ENCODE results near the gene HOXB5.

Gene HOXB5

DNA sequence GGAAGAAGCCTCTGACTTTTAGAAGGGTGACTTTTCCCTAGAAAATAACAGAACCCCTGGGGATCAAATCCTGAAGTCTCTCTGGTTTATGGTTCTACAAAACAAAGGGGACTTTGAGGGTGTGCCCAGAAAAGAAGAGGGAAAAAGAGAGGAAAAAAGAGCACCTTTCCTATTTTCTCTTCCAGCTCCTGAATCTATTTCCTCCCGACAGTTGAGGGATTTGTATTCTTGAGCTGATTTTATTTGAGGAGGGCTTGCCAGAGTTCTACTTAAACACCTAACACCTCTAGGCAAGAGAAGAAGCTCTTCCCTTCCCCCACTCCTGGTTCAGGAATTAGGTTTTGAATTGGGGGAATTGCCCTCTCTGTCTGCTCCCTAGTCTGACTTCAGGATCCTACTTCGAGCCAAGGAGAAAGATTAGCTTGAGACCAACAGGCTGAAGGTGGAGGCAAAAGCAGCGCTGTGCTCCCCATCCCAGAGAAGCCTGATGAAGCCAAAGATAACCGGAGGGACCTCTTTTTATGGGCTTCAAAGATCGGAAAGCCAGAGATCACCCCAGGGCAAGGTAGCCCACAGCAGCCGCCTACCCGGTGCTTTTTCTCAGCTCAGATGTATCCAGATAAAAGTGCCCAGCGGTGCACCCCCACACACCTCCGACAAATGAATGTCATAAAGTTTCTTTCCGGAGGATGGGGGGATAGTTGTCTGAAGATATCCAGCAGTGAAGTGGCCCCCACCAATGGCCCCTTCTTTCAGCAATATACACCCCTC, 4.3 kb downstream of the HOXB5 start:
- DNase-seq: no peak

DNA sequence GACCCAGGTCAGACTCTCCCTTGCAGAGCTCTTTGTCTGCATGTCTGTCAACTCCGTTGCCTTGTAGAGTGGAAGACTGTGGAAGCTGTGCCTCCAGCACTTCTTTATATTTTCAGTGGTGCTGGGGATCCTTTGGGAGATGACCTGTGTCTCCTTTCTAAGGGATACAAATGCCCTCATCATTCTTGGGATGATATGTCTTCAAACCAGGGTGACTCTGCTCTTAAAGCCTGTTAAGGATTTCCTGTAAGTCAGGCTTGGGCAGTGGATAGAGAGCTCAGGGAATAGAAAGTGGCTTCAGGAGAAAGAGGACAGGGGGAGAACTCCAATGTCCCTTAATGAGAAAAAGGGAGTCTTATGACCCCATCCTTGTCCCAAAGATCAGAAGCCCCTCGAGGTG, 5.1 kb downstream of the HOXB5 start:
- DNase-seq: no peak

DNA sequence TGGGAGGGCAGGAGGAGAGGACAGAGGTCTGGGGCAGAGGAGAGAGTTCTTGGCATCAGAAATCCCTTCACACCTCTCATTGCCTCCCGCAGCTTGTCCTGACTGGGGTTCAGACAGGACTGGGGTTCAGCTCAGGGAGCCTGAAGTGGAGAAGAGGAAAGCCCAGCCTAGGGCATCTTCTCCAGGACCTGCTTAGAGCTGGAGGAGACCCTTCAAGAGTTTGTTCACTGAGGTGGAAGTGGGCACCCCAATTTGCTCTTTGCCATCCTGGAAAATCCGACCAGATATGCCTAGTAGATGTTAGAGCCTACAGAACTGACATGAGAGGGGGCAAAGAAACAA, 5.5 kb downstream of the HOXB5 start:
- no peak for DNase-seq

DNA sequence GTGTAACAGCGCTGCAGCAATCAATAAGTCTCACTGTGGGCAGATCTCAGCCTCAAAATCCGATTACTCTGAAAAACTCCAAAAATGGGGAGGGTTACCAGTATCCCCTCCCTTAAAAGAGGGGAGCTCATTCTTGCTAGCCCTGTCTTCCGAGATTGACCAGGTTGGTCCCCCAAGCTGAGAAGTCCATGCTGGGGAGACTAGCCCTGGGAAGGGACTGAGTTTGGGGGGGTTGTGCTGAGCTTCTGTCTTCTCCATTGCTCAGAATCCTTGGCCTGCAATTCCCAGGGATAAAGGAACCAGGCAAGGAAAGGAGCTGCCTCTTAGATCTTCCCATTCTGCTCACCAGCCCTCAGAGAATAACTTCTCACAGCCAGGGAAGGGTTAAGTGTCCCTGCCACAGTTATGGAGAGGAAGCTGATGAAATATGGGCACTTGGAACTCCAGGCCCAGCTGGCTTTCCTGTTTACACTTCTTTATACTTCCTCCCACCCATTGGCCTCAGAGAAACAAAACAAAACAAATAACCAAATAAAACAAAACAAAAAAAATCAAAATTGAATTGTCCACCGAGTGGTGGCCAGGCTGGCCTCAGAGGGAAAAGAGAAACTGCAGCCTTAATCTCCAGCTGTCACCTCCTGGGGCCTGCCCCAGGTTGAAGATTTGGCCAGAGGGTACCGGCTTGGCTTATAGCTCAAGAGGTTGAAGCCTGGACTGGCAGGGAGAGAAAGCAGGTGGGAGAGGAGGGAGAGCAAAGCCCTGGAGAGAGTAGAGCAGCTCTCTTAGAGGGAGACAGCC, 6.1 kb downstream of the HOXB5 start:
- DNase-seq: no peak

DNA sequence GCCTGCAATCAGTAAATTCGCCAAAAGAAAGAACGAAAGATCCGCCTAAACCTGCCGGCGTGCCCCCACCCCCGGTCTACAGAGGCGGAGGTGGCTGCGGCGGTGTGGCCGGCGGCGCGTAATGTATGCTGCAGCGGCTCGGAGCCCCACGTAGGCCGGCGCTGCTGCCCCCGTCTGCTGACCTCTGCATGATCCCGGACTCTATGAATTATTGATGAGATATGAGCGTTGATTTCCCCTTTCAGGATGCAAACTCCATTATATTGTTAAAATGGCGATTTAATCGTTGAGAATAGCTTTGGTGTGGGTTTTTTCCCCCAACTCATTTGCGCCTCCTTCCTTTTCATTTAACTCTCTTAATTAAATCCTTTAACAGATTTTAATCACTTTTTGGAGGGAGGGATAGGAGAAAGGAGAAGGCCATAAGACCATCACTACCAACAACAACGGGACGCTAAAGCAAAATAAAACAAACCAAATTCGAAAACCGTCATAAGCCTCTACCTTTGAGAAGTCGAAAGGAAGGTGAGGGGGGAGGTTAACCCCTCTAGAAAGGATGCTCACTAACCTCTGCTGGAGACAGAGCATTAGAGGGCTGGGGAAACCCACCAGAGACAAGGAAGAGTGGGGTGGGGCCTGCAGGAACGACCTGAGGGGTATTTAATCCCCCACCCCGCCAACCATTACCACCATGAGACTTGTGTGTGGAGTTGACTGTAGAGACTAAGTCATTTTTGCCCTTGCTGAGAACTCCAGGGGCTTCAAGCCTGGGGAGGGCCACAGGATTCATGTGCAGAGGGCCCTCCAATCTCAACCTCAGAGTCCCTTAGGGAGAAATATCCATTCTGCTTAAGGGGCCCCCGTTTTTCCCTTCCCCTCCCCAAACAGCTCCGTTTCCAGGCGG, 7.0 kb downstream of the HOXB5 start:
- no peak for DNase-seq

DNA sequence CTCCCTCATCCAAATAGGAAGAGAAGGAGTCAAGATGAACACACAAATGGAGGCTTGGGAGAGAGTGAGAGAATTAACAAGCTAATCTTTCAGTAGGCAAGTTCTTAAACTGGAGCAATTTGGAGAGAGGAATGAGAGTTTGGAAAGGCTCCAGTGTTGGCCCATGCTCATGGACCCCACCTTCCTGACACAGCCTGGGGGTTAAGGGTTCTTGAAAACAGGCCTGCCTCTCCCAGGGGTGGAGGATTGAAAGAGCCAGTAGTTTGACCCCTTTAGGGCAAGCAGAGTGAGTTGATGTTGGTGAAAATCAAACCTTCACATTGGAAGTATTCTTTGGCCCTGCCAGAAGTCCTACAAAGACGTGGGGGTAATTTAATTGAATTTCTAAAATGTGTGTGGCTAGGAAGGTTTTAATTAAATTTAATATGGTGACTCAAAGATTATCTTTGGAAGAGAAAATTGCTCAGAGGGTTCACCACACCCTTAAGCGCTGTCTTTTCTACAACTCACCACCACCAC, 9.3 kb downstream of the HOXB5 start:
- DNase-seq: no peak

DNA sequence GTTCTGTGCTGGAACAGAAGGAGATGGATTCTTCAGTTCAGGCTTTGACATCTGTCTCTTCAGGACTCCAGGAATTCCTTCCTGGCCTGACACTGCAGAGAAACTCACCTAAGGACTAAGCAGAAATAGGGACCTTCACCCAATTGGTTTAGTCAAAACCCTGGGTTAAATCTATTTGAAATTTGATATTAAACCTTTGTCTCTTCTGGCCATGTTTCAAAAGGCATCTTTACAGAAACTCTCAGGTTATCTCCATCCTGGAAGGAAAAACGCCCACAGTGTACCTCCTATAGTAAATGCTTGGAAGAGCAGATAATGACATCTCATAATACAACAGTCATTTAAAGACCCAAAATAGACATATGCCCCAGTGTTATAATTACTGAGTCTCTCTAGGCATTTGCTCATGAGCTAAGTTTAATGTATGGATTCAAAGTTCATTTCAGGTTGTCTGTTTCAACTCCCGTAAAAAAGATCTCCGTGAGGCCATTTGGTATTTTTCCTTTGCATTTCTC, 9.8 kb downstream of the HOXB5 start:
- no peak for DNase-seq

DNA sequence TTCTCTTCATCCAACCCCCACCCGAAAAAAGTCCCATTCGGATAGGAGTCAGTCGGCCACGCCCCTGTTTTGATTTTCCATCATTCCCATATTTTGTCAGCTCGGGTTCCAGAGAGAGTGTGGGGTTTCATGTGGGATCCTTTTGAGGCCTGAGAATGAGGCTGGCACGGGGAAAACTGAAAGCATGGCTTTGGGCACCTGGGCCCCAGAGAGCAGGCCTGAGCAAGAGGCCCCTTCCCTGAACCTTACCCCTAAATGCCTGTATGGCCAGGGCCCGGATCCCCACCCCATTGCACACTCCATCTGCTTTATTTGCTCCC, 10.9 kb downstream of the HOXB5 start:
- DNase-seq: no peak

DNA sequence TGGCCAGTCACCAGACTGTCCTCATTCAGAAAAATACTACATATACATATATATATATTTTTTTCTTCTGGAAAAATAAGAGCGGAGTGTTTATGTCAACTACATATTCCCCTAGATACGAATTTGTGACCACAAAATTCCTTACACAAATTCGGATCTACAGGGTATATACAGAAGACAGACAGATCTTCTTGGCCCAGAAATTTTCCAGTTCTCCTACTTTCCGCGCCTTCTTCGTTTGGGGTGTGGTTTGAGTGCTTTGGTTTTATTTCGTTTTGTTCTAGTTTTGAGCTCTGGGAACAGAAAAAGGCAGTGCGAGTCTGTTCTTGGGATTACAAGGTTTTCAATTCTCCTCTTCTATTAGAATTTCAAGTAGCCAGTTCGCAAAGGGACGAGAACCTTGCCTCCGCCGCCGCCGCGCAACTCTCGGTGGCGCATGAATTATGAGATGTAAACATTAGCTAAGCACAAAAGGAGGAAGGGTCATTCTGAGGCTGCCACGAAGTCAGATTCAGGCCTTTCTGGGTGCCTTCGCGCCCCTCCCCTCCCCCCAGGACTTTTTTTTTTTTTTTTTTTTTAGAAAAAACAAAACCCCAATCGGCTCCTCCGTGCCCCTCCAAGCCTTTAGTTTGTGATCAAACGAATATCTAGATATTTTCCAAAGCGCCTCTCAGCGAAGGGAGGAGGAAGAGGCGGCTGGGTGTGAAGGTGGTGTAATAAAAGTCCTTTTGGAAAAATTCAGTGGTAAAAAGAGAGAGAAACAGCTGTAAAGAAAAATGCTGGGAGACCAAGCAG, 13.6 kb downstream of the HOXB5 start:
- DNase-seq: no peak

DNA sequence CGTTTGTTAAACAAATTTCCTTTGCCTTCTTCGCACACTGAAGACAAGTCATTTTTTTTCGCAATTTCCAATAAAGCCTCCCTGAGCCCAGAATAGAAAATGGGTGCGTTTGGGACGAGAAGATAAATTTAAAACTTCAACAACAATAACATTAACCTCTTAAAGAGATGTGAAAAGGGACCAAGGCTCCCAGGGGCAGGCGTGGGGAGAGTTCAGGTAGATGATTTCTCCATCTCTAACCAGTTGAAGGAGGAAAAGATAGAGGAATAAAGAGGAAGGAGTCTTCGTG, 14.2 kb downstream of the HOXB5 start:
- DNase-seq: no peak

DNA sequence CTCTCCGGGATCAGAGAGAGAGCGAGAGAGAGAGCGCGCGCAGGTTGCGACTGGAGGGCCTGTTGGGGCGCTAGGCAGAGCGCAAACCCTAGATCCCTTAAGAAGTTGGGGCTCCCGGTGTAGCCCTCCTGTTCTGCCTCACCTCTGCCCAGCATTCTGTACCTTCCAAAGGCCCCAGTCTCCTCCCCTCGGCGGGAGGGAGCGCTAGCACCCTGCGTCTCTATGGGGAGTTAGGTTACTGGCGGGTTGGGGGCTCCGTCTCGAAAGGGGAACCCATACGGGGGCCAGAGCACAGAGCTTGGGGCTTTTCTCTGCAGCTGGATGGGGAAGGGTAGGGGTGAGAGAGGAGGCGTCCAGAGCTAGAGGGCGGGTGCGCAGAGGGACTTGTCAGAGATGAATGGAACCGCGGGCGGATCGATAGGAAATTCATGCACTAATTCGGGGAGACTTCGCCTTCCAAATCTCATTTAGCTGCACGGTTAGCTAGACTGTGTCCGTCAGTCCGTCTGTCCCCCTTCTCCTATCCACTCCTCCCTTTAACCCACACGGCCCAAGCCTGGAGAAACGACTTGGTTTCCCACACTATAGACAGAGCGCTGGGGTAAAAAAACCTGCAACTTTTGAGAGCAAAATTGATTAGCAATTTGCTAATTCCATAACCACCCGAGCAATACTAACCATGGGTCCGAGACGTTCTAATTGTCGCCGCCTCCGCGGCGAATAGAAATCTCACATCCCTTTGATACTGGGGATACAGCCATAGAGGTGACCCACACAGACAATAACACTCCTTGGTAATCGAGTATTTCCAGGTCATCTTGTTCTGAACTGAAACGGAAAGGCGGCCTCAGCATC, 14.7 kb downstream of the HOXB5 start:
- no peak for DNase-seq

DNA sequence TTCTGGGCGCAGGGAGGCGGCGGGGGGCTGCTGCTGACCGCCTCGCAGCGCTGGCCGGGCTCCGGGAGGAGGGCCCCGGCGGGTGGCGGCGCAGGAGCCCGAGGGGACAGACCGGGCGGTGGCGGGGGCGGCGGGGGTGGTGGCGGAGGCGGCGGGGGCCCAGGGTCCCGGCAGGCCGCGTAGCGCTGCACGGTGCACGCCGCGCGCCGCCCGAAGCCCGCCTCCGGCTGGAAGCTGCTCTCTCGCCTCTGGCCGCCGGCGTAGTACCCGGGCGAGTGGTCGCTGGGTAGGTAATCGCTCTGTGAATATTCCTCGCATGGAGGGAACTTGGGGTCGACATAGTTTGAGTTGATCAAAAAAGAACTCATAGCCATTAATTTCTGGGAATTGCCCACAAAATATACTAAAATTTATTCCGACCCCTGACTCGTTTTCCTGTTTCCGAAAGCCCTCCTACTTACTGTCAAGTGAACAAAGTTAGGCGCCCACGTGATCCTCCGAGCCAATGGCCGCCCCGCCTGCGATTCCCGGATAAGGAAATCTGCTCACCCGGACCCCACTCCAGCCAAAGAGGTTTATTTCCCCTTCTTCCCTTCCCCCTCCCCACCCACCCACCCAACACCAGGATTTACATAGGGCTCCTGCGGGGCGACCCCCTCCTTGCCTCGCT, 15.5 kb downstream of the HOXB5 start, which contains the start of gene HOXB4:
Gene HOXB4, minus strand, starts transcription at position 405 of the 670 bp plus-strand sequence. Its CDS starts 31 bp downstream, at position 374.
- no peak for DNase-seq

DNA sequence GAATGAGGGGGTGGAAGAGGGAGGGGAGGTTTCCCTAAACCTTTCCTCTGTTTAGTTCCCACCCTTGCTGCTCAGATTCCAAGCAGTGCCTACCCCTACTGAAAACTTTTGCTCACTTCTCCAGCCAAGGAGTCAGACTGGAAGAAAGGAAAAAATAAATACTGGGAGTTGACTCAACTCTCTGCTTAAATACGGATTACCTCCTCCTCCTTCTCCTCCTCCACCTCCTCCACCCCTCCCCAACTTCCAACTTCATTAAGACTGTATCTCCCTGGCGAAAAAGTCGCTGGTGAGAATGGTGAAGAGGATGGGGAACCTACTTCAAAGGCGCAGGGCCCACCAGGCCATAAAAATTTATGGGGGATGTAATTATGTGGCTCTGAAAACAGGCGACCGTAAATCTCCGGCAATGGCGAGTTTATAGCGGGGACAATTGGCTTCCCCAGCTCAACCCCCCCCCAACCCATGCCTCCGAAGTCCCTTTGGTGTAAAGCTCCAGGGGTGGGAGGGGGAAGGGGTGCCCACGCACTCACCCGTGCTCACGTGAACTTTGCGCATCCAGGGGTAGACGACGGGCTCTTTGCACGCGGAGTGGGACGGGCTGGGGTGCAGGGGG, 16.1 kb downstream of the HOXB5 start:
- DNase-seq: no peak

DNA sequence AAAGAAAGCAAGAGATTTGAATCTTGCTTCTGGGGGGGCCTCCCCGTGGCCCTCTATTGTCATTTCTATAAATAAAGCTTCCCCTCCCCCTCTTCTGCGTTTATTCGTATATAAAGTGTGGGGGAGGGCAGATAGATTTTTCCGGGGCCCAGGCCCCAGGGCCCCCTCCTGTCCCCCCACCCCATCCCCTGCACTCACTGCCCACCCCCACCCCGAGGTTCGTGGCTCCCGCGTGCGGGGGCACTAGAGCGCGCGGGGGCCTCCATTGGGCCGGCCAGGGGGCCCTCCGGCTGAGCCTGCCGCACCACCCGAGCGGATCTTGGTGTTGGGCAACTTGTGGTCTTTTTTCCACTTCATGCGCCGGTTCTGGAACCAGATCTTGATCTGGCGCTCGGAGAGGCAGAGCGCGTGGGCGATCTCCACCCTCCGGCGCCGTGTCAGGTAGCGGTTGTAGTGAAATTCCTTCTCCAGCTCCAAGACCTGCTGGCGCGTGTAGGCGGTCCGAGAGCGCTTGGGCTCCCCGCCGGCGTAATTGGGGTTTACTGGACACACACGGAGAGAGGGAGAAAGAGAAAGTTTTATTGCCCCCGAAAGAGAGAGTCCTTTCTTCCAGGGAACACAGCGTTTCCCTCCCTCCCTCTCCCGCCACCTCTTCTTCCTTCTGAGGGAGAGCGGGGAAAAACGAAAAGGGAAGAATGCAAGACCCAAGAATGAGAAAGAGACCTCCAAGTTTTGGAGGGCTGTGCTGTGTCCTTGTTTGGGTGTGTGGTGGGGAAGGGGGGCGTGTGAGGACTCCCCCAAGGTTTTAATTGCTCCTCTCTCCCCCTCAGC, 16.9 kb downstream of the HOXB5 start:
- peak; percentile 31 for DNase-seq

DNA sequence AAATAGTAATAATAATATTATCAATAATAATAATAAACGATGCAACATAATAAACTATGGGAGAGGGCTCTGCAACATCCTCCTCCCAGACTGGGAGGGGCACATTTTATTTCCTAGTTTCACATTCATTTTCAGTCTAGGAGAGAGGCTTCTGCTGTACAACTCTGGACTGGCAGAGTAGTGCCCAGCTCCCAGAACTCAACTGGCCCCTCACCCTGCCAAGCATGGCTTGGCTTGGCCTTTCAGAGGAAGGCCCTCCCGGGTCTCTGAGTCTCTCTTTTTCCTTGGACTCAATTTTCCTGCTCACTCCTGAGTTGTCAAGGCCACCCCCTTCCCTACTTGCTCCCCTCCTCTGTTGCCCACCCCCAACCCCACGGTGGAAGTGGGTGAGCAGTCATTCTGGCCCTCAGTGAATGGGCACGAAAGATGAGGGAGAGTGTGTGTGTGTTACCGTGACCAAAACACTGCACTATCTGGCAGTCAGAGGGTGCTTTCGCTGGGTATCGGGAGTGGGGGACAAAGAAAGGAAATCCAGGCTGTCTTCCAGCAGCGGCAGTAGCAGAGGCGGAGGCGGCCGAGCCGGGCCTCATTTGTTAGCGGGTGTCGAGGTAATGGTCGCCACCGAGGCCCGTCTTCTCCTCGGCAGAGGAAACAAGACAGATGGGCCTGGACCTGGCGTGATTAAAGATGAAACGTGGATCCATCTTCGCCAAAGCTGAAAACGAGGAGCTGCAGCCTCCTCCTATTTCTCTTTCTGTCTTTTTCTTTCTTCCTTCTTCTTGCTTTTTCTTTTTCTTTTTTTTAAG, 17.7 kb downstream of the HOXB5 start:
- no peak for DNase-seq

DNA sequence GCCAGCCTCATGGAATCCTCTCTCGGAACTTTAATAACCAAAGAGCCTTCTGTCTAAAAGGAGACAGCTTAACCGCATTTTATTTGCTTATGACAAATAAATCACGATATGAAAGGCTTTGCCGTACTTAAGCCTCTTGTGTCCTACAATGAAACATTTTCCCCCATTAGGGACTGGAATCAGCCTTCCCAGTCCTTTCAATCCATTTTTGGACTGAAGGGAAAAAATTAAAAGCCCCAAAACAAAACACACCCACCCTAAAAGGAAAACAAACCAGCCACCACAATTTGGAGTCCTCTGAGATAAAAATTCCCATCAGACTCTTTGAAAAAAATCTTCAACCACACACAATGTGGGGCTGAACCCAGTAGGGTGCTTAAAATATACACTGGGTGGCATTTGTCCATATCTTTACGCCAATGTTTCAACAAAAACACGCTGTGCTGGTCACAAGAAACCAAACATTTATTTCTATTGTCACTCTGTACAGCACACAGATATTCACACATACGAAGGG, 18.5 kb downstream of the HOXB5 start:
- no peak for DNase-seq

DNA sequence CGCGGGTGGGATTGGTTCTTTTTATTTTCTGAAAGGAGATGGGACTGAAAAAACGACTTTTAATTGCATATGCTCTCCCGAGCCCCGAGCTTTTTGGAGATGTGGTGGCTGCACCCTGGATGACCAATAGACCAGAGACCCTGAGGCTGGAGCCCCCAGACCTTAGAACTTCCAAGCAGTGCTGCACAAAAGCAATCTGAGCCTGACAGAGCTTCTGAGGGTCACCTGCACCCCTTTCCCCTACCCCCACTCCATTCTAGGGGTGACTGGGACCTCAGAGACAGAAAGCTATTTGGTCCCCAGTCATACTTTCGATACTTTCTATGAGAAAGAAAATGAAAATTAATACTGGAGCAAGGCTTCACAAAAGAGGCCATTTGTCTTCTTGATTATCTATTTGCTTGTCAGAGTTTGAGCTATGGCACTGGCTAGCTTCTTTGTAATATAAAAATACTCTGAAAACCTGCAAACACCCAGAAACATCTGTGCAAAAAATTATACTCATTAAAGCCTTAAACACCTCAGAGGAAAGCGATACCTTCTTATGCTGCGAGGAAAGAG, 19.0 kb downstream of the HOXB5 start:
- DNase-seq: no peak

DNA sequence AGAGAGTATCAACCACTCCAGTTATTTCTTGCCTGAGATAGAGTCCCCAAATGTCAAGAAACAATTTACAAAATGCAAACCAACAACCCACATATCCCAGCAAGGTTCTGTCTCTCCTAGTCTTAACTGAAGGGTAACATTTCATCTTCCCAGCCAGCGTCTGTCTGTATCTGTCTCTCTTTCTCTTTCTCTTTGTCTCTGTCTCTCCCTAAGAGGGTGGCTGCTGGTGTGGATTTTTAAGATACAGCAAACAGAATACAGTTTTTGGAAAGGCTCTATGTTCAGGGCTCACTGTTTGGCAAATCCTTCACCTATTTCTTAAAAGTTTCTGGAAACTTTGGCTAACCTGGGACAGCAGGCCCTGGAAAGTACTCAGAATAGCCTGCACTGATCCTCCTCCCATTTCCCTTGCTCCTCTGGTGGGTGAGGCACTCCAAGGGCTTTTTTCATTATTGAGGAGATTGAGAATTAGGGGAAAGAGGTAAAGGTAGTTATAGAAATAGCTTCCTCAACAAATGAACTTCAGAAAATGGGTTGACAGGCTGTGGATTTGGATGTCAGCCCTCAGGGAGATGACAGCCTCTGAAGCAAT, 21.7 kb downstream of the HOXB5 start:
- DNase-seq: no peak
